HG03060 (cell line): ENCODE data around the gene RO60.

Source experiments
- ATAC-seq: cut with Tn5 transposase; IDR thresholded peaks from one replicate; pipeline ENCODE4 v1.9.1; 2021; ENCODE audit warnings: low read depth, moderate number of reproducible peaks; ENCODE audit not compliant: unreplicated experiment

The RO60 gene

GRCh38 chr1:193060406-193060805, 994 bp downstream of the RO60 start:
- ATAC-seq: no peak

DNA sequence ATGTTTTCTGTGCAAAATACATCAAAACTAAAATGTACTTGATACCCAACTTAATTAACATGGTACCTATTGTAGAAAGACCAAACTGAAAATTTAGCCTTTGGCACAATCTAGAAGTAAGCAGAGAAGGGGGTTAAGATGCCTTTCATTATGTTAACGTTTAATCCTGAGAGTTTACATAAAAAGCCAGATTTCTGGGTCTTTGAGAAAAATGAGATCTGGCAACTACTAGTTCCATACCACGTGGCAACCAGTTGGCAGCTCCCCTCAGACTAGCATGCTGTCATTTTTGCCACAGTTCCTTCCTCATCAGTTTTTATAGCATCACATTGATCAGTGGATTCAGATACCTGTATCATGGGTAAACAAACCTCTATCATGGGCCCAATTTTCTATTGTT, 1.5 kb downstream of the RO60 start:
- no peak for ATAC-seq

DNA sequence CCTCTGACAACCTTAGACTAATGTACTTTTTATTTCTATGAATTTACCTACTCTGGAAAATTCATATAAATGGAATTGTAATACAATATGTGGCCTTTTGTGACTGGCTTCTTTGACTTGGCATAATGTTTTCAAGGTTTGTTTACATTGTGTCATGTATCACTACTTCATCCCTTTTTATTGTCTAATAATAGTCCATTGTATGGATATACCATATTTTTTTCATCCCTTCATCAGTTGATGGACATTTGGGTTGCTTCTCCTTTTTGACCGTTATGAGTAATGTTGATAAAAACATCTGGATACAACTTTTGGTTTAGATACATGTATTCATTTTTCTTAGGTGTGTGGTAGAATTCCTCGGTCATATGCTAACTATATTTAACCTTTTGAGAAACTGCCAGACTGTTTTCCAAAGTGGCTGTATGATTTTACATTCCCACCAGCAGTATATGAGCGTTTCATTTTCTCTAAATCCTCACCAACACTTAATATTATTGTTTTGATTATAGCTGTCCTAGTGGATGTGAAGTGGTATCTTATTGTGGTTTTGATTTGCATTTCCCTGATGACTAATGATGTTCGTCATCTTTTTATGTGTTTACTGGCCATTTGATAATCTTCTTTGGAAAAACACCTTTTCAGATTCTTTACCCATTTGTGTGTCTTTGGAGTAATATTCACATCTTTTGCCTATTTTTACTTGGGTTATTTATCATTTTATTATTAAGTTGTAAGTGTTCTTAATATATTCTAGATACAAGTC, 3.5 kb downstream of the RO60 start:
- no peak for ATAC-seq

DNA sequence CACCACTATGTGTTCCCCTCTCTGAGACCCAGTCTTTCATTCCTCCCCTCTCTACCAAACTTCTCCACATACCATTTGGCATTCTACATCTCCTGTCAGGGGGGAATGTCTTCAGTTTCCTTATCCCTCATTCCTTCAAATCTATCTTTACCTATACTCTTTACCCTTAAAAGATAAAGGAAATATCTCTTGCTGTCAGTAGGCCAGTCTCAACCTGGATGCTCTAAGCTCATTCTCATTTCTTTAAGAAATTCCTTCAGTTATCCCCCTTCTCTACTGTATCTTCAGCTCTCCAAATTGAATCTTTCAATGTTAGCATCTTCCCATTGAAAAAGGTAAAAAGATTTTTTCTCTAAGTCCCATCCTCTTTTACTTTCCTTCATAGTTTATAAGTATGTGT, 6.5 kb downstream of the RO60 start:
- no peak for ATAC-seq

- ATAC-seq: no peak
These were observed 7.2 kb downstream of the RO60 start for GRCh38 chr1:193066606-193067005.

DNA sequence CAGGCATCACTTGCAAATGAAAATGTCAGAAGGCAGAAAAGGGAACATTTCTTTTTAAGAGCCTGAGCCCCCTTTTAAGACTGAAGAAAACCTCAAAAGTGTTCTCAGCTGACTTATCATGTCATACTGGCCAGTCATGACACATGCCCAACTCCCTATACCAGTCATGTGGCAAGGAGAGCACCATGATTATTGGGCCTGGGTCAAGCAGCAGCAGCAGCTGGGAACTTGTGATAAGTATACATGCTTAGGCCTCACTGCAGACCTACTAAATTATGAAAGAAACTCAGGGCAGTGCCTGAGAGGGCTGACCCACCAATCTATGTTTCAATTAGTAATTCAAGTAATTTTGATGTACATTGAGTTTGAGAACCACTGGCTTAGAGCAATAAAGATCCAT, 8.6 kb downstream of the RO60 start:
- no peak for ATAC-seq

- ATAC-seq: no peak
These were observed 10.5 kb downstream of the RO60 start for GRCh38 chr1:193069748-193070385.

GRCh38 chr1:193070386-193070753, 11.0 kb downstream of the RO60 start:
- ATAC-seq: no peak

DNA sequence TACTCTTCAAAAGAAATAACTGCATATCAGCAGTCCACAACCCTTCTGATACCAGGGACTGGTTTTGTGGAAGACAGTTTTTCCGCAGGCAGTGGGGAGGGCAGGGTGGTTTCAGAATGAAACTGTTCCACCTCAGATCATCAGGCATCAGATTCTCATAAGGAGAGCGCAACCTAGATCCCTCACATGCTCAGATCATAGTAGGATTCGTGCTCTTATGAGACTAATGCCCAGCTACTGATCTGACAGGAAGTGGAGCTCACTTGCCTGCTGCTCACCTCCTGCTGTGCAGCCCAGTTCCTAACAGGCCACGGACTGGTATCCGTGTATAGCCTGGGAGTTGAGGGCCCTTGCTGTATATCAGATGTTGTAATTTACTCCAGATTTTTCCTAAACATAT, 11.5 kb downstream of the RO60 start:
- ATAC-seq: no peak

GRCh38 chr1:193077991-193078390, 18.6 kb downstream of the RO60 start:
- ATAC-seq: no peak

GRCh38 chr1:193079187-193079586, 19.8 kb downstream of the RO60 start:
- ATAC-seq: no peak

DNA sequence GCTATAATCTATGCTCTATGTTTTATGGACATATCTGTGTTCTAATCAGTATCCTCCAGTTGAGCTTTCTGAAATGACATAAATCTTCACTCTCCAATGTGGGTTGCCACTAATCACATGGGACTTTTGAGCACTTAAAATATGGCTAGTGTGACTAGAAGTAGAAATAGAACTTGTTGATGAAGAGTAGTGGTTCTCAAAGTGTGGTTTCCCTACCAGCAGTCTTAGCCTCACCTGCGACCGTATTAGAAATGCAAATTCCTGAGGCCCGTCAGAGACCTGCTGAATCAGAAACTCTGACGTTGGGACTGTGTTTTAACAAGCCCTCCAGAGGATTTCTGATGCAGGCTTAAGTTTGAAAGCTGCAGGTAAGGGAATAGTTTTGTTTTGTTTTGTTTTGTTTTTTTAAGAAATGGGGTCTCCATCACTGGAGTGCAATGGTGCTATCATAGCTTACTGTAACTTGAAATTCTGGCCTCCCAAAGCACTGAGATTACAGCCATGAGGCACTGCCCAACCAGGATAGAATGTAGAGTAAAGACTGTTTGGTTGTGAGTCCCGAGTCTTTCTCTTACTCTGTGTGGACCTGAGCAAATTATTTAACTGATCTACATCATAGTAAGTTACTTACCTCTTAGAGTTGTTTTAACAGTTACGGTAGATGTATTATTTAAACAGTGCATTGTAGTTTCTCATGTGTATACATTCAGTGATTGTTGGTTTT, 24.1 kb downstream of the RO60 start:
- ATAC-seq: peak; percentile 90

DNA sequence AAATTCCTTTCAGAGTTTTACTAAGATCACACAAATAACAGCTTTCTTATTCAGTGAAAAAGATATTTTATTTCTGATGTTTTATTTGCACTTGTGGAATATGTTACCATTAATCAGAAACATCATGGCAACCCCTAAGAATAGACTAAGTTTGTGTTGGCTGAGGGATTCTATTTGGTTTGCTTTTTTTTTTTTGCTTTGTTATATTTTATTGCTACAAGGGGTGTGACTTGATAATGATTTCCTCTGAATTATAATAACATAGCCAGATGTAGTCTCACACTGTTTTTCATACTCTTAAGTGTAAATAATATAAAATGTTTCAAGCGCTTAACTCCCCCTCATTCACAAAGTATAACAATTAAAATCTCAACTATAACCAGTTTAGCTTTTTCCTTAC, 25.9 kb downstream of the RO60 start:
- ATAC-seq: no peak

DNA sequence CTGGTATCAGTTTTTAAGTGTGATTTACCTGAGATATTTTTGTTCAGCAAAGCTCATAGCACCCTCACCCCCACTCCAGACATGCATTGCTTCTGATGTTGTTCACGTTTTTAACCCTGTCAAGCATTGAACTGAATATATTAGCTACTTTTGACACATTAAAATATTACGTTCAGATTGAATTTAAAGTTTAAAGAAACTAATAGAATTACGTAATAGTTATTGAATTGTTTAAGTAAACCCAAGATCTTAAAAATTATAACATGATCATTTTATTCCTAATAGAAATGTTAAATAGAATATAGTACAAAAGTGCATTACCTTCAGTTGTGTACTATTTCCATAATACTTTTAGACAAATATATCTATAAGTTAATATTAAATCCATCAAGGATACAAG, 26.9 kb downstream of the RO60 start:
- no peak for ATAC-seq

DNA sequence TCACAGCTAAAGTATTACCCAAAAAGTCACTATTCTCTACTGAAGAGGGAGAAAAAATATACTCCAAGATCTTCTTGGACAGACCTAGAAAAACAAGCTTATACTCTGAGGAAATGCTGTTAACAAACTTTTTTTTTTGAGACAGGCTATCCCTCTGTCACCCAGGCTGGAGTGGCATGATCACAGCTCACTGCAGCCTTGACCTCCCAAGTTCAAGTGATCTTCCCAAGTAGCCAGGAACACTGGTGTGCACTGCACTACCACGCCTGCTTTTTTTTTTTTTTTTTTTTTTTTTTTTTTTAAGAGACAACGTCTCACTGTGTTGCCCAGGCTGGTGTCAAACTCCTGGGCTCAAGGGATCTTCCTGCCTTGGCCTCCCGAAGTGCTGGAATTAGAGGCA, 28.5 kb downstream of the RO60 start:
- ATAC-seq: no peak

DNA sequence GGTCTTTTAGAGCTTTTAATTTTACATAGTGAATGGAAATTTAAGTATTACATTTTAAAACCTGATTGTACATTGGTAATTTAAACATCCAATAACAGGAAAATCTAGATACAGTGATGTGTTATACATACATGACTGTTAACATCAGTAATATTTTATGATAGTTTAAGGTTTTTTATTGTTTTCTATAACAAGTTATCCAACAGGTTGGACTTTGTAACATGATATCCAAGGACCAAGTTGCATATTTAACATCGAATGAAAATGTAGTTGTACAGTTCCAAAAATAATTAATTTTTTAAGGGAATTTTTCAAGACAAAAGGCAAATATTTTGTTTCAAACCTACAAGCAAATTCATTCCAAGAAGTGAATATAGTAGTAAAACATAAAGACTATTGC, 31.5 kb downstream of the RO60 start:
- no peak for ATAC-seq

DNA sequence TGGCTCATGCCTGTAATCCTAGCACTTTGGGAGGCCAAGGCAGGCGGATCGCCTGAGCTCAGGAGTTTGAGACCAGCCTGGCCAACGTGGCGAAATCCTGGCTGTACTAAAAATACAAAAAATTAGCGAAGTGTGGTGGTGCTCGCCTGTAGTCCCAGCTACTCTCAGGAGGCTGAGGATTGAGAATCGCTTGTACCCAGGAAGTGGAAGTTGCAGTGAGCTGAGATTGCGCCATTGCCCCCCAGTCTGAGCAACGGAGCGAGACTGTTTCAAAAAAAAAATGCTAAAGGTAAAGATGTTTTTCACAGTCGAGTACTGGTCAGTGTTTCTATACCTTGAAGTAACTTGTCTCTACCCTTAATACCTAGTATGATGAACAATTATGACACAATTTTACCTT, 34.7 kb downstream of the RO60 start:
- ATAC-seq: no peak

GRCh38 chr1:193102662-193103061, 43.2 kb downstream of the RO60 start:
- no peak for ATAC-seq

- ATAC-seq: no peak
These were observed 44.5 kb downstream of the RO60 start for GRCh38 chr1:193103759-193104501.

DNA sequence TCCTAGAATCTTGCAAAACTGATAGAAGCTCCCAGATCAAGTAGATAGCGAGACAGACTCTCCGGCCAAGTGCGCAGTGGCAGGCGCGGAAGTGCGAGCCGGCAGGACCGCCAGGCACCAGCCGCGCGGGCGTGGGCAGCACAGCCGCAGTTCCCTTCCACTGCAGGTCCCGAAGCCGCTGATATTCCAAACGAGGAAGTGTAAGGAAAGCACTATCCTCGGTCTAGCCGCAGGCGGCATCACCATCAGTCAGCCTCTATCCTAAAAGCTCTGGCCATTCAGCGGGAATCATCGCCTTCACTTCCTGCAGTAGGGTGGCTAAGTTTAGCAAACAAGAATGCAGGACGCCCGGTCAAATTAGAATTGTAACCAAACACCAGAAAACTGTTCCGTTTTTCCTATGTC, 45.1 kb downstream of the RO60 start:
- peak; percentile 14 for ATAC-seq
